Ovary (tissue), 9 donors: ENCODE measurements around the gene S100A16. TPM values are rescaled to one million over a fixed set of nuclear protein-coding genes. Genes with fewer than 3 reads are reported as not detected.

ENCODE experiments used
- DNase-seq, 5 donors: peaks; one replicate each; pipeline ENCODE4 v3.0.0-alpha.2; 2019 to 2020
- H3K27ac ChIP-seq, 2 donors: fragments of 200-600 bp; one replicate each; pipeline versions ENCODE4 v1.5.1 to v1.8.0; 2019 to 2022
- H3K27me3 ChIP-seq: fragments of 200-600 bp; one replicate; pipeline ENCODE4 v1.8.0; 2022
- H3K36me3 ChIP-seq: fragments of 200-600 bp; sonication (generic); one replicate; pipeline ENCODE4 v1.5.1; 2019
- H3K4me1 ChIP-seq: one replicate; pipeline ENCODE4 v1.8.1; 2013; ENCODE audit warnings: mild to moderate bottlenecking, moderate library complexity; ENCODE audit not compliant: insufficient read depth
- H3K4me3 ChIP-seq: fragments of 200-600 bp; sonication (generic); one replicate; pipeline ENCODE4 v1.5.1; 2017
- H3K9me3 ChIP-seq, 2 donors: fragments of 200-600 bp in 1 of 2; sonication (generic) in 1 of 2; one replicate each; pipeline versions ENCODE4 v1.5.1 to v1.8.1; 2013 to 2019; ENCODE audit warnings: mild to moderate bottlenecking in 1 of 2, moderate library complexity in 1 of 2
- CTCF ChIP-seq, 3 donors: fragments of 450-650 bp in 2 of 3; fragments of 200-600 bp in 1 of 3; IDR thresholded peaks; one replicate each; pipeline versions ENCODE4 v1.5.1 to v1.8.0; 2016 to 2022; ENCODE audit warnings: antibody characterized with exemption in 3 of 3, mild to moderate bottlenecking in 1 of 3
- EP300 ChIP-seq: sonication (generic); formaldehyde crosslinking; IDR thresholded peaks from one replicate; pipeline ENCODE4 v1.6.1; 2017; ENCODE audit warnings: antibody characterized with exemption
- POLR2A ChIP-seq: fragments of 450-650 bp; IDR thresholded peaks from one replicate; pipeline ENCODE4 v1.6.1; 2017; ENCODE audit warnings: antibody characterized with exemption, mild to moderate bottlenecking, moderate library complexity
- WGBS, 3 donors: extraction: QIAGEN DNeasy Blood & Tissue Kit in 1 of 3; methylation state at CpG; one replicate each; pipeline versions ENCODE4 v1.1.5 to v1.1.7; 2013 to 2017; 5-methylcytosine and 5-hydroxymethylcytosine counted together
- intact Hi-C, 4 donors: fragments of 100-400 bp; cut with DNase I; formaldehyde crosslinking; loops; one replicate each; pipeline versions ENCODE4 v1.11.0 to v1.15.1; 2022 to 2023
- polyA plus RNA-seq, 2 donors: library from polyadenylated mRNA; stranded (reverse); fragments of 200-250 nt in 1 of 2; fragments of 350-450 nt in 1 of 2; fragmentation: Illumina TruSeq in 1 of 2; extraction: RNeasy Lipid Tissue Mini Kit (QIAGEN cat#74804) in 1 of 2; gene quantifications; one replicate each; pipeline ENCODE4 v1.2.3, GENCODE V29; 2013 to 2014
- total RNA-seq, 7 donors: library from RNA; depleted of rRNA in 2 of 7; stranded (reverse); fragments of >200 nt in 2 of 7; fragmentation: NEBNext Ultra II Directional in 3 of 7; extraction: Animal tissue kit (Norgen Biotek cat#: 25700) in 3 of 7; gene quantifications; one replicate each; pipeline versions ENCODE4 v1.1.0 to v1.2.4, GENCODE V29; 2016 to 2023
- donor health status: DM: no; HTN: no; CAD: no; lungs with moderate emphysema.
- donor health status: DM: no; HTN: no; CAD: no.
- donor health status: Bipolar disorder and iron deficiency.
- donor health status: DM: yes; HTN: yes; CAD: no.
- donor health status: DM: no; HTN: no; CAD: no.
- donor health status: DM: yes; HTN: yes; CAD: no.

S100A16 gene
- total and polyA plus RNA-seq, 9 donors: 40.7 to 200 (median 81.0) TPM

- H3K36me3 ChIP-seq: no peaks in the 10 kb centered on the region
- DNase-seq: peak in 1 of 5 donors; percentile 33
Observed at GRCh38 chr1:153659656-153660055, 46.7 kb upstream of the S100A16 start.

DNA sequence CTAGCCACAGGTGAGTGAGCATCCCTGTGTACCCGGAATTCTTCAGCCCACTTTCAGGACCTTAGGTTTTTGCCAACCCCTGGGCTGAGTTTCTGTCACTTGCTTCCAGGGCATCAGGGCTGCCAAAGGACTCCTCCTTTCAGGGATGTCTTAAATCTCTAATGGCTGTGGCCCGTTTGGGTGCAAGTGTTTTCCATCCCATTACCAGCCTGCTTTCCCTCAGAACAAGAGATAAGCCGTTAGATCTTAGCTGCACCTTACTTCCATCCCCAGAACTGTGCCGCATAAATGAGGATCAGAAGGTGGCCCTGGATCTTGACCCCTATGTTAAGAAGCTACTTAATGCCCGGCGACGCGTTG lies 46.2 kb upstream of the S100A16 start:
- DNase-seq: no peak
- H3K4me1 ChIP-seq: peaks cover 2% of the 10 kb centered on the region
- TF ChIP-seq POLR2A (no peak), CTCF (IDR thresholded peaks at IDR 0.05) (no peak), EP300 (no peak)
- no peaks in the 10 kb centered on the region for H3K9me3 ChIP-seq
- intact Hi-C loops: no loop called here
- peak overlapping the region; percentile 86 to 91 for H3K27ac ChIP-seq
- no peaks in the 10 kb centered on the region for H3K27me3 ChIP-seq
- 14 to 18% (median 14%) methylated on average over 8 of the region's 8 CpGs for WGBS, 3 donors
- no peaks in the 10 kb centered on the region for H3K36me3 ChIP-seq
- H3K4me3 ChIP-seq: peak overlapping the region; percentile 57

More at GRCh38 chr1:153659656-153660055, 46.7 kb upstream of the S100A16 start:
- no peaks in the 10 kb centered on the region for H3K9me3 ChIP-seq
- no peaks in the 10 kb centered on the region for H3K27me3 ChIP-seq
- TF ChIP-seq CTCF (IDR thresholded peaks at IDR 0.05) (no peak), POLR2A (no peak), EP300 (no peak)
- H3K4me1 ChIP-seq: peaks cover 2% of the 10 kb centered on the region
- H3K4me3 ChIP-seq: peak overlapping the region; percentile 57
- intact Hi-C loops: loop anchor here in 1 of 4 donors (10.0 kb wide), 1 partner anchor 145 kb away; no protein-coding TSS in a partner anchor
- H3K27ac ChIP-seq: no peak overlapping the region
- WGBS, 3 donors: 69 to 81% (median 76%) methylated on average over 9 of the region's 9 CpGs

DNA sequence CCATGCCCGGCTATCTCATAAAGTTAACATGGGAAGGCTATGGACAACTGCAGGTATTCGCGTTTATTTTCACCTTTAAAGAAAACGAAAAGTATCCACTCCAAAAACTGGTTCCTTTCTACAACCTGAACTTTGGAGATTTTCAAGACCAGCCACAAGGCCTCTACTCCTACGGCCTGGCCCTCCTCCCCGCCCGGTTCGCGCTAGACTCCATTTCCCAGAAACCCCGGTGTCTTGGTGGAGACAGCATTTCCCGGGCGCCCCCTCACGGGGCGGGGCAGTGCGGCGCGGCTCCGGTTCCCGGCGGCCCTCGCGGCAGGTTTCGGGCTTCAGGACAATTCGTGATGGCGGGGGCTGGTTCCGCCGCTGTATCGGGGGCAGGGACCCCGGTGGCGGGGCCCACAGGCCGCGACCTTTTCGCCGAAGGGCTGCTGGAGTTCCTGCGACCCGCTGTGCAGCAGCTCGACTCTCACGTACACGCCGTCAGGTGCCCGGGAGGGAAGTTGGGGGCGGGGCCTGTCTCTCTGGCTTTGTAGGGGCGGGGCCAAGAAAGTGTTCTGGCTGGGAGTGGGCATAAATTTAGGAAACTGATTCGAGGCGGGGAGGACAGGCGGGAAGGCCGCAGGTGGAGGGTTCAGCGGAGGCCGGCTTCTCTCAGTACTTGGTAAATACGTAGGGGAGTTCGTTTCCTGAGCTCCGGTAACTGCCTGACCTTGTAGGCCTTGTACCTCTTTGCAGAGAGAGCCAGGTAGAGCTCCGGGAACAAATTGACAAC lies 45.6 kb upstream of the S100A16 start, which contains the start of gene SNAPIN:
SNAPIN (plus strand) TSS at position 304 of the 775 bp plus-strand sequence; CDS start at position 345, 41 bp downstream.
- H3K27me3 ChIP-seq: no peaks in the 10 kb centered on the region
- WGBS, 3 donors: 2% methylated on average over 36 to 53 of the region's 53 CpGs
- TF ChIP-seq EP300: peak; percentile 49
- TF ChIP-seq CTCF (IDR thresholded peaks at IDR 0.05): peak in 2 of 3 donors; percentile 23 to 30
- peak; percentile 72 for TF ChIP-seq POLR2A
- peak; percentile 90 to 93 (median 91) for DNase-seq
- peak within 1 kb of the TSS; percentile 57 for H3K4me3 ChIP-seq
- intact Hi-C loops: no loop called here
- no peaks in the 10 kb centered on the region for H3K36me3 ChIP-seq
- H3K27ac ChIP-seq: peak within 1 kb of the TSS; percentile 86 to 91
- peaks cover 2% of the 10 kb centered on the region for H3K4me1 ChIP-seq
- H3K9me3 ChIP-seq: no peaks in the 10 kb centered on the region

DNA sequence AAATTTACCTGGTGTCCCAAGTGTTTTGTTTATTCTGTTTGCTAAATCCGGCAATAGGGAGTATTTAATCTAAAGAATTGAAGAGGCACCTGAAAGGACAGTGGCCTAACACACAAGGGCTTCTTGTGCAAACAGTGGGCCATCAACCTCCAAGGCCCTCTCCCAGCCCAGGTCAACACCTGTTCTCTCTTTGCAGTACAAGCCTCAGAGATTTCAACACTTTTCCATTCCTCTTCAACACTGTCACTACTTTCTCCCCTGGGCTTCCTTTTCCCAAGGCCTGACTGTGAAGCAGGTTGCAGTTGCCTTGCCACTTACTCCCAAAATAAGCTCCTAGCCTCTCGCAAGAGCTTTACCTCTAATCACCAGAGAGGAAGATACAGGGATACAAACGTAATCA lies 42.4 kb upstream of the S100A16 start:
- H3K4me3 ChIP-seq: no peak overlapping the region
- no peak for TF ChIP-seq EP300
- TF ChIP-seq CTCF (IDR thresholded peaks at IDR 0.05): no peak
- TF ChIP-seq POLR2A: no peak
- no peaks in the 10 kb centered on the region for H3K9me3 ChIP-seq
- 84 to 89% (median 88%) methylated on average over 3 of the region's 3 CpGs for WGBS, 3 donors
- peaks cover 2% of the 10 kb centered on the region for H3K4me1 ChIP-seq
- intact Hi-C loops: no loop called here
- no peaks in the 10 kb centered on the region for H3K36me3 ChIP-seq
- no peak overlapping the region for H3K27ac ChIP-seq
- DNase-seq: no peak
- no peaks in the 10 kb centered on the region for H3K27me3 ChIP-seq
